ENCODE results near the gene PAX2.

- TF ChIP-seq EZH2 (IDR thresholded peaks at IDR 0.05) (peak; percentile 98), EZH2phosphoT487 (IDR thresholded peaks at IDR 0.05) (peak; percentile 97)
- TF ChIP-seq, protein P1, sequence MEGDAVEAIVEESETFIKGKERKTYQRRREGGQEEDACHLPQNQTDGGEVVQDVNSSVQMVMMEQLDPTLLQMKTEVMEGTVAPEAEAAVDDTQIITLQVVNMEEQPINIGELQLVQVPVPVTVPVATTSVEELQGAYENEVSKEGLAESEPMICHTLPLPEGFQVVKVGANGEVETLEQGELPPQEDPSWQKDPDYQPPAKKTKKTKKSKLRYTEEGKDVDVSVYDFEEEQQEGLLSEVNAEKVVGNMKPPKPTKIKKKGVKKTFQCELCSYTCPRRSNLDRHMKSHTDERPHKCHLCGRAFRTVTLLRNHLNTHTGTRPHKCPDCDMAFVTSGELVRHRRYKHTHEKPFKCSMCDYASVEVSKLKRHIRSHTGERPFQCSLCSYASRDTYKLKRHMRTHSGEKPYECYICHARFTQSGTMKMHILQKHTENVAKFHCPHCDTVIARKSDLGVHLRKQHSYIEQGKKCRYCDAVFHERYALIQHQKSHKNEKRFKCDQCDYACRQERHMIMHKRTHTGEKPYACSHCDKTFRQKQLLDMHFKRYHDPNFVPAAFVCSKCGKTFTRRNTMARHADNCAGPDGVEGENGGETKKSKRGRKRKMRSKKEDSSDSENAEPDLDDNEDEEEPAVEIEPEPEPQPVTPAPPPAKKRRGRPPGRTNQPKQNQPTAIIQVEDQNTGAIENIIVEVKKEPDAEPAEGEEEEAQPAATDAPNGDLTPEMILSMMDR (IDR thresholded peaks at IDR 0.05), result no peak
Observed at GRCh38 chr10:100729862-100730724, 15.3 kb upstream of the PAX2 start.
